NCI-H2196 treated with DMSO at 0.1 percent for 48 hours (cell line): Measurements from ENCODE around the gene DAND5.

ENCODE experiments used
- DNase-seq: peaks from one replicate; lab custom pipeline; 2025; ENCODE audit not compliant: unreplicated experiment; lab: John Stamatoyannopoulos, UW

The DAND5 gene, protein sequence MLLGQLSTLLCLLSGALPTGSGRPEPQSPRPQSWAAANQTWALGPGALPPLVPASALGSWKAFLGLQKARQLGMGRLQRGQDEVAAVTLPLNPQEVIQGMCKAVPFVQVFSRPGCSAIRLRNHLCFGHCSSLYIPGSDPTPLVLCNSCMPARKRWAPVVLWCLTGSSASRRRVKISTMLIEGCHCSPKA

DNA sequence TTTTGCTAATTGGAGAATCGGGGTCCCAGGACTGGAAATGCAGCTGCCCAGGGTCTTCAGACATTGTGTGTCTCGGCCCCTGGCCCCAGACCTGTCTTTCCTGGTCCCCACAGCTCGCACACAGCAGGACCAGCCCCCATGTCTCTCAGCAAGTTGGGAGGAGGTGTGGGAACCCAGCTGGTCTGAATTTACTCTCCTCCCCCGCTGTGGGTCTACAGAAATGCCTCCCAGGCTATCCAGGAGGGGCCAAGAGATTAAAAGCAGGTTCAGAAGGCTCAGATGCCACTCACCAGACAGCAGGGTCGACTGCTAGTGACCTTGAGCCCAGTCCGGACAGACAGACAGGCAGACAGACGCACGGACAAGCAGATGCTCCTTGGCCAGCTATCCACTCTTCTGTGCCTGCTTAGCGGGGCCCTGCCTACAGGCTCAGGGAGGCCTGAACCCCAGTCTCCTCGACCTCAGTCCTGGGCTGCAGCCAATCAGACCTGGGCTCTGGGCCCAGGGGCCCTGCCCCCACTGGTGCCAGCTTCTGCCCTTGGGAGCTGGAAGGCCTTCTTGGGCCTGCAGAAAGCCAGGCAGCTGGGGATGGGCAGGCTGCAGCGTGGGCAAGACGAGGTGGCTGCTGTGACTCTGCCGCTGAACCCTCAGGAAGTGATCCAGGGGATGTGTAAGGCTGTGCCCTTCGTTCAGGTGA lies at the start of gene DAND5:
Gene DAND5 (plus strand): TSS at position 285 of the 697 bp plus-strand sequence. CDS start 85 bp downstream, at position 370.
- no peak for DNase-seq

DNA sequence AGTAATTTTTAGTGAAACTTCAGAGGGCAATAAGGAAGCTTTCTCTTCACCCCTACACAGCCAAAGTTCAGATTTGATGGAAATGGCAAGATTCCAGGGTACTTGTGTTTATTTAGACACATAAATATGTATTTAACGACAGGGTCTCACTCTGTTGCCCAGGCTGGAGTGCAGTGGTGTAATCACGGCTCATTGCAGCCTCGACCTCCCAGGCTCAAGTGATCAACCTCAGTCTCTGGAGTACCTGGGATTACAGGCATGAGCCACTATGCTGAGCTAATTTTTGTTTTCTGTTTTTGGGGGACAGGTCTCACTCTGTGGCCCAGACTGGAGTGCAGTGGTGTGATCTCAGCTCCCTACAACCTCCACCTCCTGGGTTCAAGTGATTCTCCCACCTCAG lies 48.3 kb upstream of the DAND5 start:
- DNase-seq: no peak

DNA sequence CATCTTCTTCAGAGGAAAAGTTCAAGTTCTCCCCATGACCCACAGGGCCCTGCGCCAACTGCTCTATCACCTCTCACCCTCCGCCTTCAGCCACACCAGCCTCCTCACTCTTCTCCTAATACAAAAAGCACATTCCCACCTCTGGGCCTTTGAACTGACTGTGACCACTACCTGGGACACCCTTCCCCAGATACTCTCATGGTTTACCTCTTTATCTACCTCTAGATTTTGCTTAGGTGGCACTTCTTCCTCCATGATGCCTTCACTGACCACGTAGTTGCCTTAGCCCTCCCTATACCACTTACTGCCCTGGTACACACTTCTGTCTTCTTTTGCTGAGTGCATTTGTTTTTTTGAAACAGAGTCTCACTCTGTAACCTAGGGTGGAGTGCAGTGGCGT lies 46.4 kb upstream of the DAND5 start:
- no peak for DNase-seq

DNA sequence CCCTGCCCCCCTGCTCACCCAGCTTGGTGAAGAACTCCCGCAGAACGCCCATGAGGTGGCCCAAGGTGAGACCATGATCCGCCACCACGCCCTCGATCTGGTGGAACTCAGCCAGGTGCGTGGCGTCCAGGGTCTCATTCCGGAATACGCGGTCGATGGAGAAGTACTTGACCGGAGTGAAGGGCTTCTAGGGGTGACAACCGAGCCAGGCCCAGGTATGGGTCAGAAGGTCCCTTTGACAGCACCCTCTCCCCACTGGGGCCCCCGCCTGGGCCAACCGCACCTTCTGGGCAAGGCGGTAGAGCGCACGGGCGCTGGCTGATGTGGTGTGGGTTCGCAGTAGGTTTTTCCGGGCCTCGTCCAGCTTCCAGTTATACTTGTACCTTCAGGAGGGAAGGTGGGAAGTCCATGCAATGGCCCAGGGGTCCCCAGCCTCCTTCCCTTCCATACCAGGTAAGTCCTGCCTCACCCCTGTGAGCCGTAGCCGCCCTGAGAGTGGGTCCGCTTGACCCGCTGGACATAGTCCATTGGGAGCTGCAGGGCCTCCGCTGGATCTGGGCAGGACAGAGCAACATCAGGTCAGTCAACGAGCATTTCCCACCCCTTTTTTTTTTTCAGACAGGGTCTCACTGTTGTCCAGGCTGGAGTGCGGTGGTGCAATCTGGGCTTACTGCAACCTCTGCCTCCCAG lies 44.6 kb upstream of the DAND5 start:
- no peak for DNase-seq

DNA sequence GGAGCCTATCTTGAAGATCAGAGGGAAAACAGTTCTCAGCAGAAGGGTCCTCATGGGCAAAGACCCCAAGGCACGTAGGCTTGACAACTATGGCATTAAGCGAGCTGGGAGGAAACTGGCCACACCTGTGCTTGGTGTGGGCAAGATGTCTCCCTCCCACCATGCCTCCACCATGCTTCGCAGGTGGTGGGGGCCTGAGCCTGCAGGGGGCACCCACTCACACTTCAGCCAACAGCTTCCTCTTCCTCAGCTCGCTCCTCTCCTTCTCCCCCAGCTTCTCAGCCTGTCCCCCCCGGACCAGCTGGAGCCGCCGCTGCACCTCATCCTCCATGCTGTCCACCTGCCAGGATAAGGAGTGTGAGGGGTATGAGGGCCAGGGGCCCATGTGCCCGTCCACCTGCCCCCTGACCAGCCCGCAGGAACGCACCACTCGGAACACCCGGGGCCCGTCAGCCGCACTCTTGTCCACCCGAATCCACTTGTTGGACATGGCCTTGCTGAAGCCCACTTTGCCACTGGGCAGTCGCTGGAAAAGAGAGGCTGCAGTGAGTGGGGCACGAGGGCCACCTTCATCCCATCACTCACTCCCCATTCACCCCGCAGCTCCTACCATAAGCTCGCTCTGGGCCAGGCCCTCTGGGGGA lies 39.3 kb upstream of the DAND5 start:
- DNase-seq: no peak

DNA sequence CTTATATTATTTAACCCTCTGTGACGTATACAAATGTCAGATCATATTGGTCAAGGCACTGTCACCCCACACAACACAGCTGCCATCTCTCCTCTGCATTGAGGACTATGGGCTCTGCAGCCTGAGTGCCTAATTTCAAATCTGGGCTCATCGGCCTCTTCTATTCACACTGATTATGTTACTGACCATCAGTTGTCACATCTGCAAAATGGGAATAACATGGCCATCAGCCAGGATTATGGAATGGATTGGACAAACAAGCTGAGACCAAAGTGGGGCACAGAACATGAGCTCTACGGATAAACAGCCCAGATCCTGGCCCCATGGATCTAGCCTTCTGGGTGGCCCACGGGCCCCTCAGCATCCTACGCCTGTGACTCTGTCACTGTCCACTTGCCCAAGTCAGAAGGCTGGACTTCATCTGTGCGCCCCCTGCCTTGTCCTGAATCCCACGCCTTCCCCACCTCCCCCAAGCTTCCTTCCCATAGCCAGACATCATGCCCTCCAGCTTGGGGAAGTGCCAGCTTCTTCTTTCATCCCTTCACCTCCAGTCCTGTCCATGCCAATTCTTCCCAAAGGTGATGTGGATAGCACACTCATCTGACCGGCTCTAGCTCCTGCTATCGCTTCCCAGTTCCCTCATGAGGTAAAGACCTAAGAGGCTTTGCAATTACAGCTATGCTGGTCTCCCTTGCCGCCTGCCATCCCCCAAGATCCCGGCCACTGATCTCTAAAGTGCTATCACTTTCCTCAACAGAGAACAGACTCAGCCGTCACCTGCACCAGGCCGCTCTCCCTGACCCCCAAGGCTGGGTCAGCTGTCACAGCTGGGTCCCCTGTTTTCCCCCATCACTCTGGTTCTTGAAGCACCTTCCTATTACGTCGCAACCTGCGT lies 36.7 kb upstream of the DAND5 start:
- no peak for DNase-seq

DNA sequence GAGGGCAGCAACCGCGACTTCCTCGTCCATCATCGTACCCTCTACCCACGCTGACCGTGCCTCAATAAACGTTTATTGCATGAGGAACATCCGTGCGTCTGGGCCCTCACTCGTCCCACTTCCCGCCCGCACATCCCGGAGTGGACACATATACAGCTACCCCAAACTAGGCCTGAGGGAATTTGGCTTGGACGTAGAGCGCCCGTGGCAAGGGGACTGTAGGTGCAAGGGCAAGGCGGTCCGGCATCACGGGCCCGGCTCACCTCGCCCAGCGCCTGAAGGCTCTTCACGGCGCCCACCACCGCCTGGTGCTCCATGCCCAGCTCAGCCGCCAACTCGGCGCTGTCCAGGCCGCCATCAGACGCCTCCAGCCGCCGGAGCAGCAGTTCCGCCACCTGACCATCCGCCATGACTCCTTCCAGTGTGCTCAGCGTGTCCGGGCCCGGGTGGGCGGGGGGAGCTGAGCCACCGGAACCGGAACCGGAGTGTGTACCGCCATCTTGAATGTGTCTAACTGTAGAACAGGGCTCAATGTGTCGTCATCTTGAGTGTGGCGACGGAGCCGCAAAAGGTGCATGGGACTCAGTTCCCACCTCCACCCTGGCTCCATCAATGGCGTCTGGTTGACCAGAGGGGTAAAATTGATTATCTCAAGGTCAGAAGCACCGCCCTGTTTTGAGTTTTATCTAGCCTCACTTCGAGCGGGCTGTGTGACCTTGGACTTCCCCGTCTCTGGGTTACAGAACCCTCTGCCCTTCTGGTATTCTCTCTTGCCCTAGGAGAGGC lies 35.9 kb upstream of the DAND5 start, which contains the start of gene FARSA:
Gene FARSA (minus strand): TSS at position 425 of the 786 bp plus-strand sequence. CDS start 15 bp downstream, at position 410.
- DNase-seq: peak; percentile 71

DNA sequence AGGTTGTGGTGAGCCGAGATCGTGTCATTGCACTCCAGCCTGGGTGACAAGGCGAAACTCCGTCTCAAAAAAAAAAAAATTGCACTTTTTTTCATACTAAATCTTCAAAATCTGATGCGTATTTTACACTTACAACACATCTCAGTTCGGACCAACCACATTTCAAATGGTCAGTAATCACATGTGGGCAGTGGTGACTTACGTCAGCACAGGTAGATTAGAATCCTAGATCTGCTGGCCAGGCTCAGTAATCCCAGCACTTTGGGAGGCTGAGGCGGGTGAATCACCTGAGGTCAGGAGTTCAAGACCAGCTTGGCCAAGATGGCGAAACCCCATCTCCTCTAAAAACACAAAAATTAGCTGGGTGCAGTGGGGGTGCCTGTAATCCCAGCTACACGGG lies 34.3 kb upstream of the DAND5 start:
- DNase-seq: no peak

DNA sequence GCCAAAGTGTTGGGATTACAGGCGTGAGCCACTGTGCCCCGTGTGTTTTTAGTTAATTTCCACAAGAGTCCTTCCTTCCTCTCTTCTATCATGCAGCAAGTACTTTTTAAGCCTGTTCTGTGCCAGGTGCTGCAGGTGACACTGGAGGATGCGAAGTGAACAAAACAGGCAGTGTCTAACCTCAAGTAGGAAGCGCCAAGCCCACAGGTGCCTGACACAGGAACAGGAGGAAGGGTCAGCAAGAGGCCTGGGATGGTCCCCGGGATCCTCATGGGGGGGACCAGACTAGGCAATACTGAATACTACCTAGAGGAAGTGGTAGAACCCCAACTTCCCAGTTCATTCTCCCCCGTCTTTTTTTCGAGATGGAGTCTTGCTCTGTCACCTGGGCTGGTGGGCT lies 32.8 kb upstream of the DAND5 start:
- no peak for DNase-seq

DNA sequence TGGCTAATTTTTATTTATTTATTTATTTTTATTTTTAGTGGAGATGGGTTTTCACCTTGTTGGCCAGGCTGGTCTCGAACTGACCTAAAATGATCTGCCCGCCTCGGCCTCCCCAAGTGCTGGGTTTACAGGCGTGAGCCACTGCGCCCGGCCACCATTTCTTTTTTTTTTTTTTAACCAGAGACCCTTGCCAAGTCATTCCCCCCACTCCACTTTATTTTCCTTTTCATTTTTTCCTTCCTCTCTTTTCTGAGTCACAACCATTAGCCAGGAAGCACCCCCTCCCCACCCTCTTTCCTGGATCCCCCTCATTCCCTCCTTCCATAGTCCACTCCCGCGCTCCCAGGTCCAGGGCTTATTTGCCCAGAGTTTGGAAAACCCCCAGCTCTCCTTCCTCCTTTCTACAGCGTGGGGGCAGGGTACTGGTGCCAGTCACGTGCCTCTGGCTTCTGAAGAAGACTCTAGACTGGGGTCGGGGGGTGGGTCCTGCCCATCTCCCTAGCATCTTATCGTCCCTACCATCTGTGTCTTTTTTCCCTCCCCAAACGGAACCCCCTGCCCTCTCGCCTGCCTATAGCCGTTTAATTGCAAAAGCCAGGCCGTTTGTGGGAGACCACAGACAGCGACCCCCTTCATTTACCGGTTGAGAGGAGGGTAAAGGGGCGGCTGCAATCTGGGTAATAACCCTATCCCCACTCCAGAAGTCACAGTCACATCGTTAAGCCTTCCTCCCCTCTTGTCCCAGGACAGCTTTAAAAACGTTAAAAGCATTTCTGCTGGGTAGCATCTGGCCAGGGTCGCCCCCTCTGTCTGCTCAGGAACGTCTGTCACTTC lies 32.1 kb upstream of the DAND5 start:
- no peak for DNase-seq

DNA sequence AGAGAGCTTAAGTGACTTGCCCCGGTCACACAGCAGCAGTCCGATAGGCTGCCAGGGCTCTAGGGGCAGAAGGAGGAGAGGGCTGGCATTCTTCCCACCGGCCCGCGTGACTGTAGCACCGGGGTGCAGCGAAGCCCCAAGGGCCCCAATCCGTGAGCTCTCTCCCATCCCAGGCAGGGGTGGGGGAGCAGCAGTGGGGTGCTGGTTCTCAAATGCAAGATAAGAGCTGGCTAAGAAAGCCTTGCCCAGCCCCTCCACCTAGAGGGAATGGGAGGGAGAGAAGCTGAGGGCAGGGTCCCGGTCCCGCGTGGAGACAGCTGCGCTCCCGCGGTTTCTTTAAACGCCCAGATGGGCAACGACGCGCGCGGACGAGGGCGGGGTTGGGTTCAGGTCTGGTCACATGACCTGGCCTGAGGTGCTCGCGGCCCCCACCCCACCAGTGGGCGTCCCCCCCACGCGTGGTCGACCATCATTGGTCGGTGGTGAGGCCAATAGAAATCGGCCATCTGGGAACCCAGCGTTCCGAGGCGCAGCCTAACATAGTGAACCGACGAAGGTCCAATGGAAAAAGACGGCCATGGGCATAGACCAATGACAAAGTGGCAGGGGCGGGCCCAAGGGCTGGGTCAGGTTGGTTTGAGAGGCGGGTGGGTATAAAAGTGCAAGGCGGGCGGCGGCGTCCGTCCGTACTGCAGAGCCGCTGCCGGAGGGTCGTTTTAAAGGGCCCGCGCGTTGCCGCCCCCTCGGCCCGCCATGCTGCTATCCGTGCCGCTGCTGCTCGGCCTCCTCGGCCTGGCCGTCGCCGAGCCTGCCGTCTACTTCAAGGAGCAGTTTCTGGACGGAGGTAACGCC lies 31.2 kb upstream of the DAND5 start, which contains the start of gene CALR:
Gene CALR (plus strand): TSS at position 683 of the 852 bp plus-strand sequence. CDS start 71 bp downstream, at position 754.
- DNase-seq: peak; percentile 98

DNA sequence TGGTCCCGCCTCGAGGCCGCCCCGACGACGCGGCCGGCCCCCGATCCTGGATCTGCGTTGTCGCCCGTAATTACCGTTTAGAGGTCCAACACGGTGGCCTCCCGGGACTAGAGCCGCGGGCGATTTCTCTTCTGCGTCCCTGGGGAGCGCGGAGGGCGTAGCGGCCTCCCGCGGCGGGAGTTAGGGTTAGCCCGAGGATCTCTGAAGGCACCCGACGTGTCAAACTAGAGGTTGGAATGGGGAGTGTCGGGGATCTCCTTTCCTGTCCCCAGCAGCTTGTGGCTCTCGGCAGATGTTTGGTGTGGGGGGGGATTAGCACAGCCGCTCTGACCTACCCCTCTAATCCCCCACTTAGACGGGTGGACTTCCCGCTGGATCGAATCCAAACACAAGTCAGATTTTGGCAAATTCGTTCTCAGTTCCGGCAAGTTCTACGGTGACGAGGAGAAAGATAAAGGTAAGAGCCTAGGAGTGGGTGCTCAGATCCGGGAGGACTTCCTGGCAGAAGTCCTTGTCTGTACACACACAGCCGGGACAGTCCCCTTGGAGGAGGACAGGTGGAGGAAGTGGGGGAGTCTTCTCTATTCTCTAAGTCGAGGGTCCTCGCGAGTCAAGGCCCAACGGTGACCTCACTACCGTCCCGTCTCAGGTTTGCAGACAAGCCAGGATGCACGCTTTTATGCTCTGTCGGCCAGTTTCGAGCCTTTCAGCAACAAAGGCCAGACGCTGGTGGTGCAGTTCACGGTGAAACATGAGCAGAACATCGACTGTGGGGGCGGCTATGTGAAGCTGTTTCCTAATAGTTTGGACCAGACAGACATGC lies 30.4 kb upstream of the DAND5 start:
- no peak for DNase-seq

DNA sequence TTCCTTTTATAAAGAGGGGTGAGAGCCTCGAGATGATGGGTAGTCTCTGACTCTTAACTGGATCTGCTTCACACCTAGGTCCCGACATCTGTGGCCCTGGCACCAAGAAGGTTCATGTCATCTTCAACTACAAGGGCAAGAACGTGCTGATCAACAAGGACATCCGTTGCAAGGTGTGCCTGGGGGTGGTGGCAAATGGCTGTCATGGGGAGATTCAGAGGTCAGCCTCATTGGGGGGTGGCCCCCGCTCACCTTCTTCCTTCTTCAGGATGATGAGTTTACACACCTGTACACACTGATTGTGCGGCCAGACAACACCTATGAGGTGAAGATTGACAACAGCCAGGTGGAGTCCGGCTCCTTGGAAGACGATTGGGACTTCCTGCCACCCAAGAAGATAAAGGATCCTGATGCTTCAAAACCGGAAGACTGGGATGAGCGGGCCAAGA lies 29.4 kb upstream of the DAND5 start:
- no peak for DNase-seq

DNA sequence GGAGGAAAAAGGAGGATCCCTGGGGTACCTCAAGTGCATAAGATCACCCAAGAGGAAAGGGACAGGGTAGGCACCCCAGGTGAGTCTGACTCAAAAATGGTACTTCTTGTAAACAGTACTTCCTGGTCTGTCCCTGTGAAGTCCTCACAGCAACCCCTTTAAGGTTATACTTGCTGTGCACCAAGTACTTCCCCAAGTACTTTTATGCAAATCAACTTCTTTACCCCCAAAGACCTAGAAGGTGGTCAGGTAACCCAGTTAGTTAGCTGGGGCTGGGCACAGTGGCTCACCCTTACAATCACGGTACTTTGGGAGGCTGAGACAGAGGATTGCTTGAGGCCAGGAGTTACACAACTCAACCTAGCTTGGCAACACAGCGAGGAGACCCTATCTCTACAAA lies 28.5 kb upstream of the DAND5 start:
- DNase-seq: no peak

DNA sequence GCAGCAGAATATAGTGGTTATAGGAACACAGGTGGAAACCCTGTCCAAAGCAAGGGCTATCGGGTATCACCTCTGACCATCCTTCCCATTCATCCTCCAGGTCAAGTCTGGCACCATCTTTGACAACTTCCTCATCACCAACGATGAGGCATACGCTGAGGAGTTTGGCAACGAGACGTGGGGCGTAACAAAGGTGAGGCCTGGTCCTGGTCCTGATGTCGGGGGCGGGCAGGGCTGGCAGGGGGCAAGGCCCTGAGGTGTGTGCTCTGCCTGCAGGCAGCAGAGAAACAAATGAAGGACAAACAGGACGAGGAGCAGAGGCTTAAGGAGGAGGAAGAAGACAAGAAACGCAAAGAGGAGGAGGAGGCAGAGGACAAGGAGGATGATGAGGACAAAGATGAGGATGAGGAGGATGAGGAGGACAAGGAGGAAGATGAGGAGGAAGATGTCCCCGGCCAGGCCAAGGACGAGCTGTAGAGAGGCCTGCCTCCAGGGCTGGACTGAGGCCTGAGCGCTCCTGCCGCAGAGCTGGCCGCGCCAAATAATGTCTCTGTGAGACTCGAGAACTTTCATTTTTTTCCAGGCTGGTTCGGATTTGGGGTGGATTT lies 25.8 kb upstream of the DAND5 start:
- DNase-seq: no peak

DNA sequence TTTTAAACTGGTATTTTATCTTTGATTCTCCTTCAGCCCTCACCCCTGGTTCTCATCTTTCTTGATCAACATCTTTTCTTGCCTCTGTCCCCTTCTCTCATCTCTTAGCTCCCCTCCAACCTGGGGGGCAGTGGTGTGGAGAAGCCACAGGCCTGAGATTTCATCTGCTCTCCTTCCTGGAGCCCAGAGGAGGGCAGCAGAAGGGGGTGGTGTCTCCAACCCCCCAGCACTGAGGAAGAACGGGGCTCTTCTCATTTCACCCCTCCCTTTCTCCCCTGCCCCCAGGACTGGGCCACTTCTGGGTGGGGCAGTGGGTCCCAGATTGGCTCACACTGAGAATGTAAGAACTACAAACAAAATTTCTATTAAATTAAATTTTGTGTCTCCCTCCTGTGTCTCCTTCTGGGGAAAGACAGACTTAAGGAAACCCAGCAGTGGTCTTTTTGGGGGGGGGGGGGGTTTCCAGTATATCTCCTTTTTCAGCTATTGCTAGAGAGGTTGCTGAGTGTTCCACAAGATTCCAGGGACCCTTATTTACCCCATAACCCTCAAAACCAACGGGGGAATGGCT lies 25.2 kb upstream of the DAND5 start:
- no peak for DNase-seq
